ENCODE measurements around the gene COX8A. TPM values are rescaled to one million over a fixed set of nuclear protein-coding genes. Genes with fewer than 3 reads are reported as not detected.
A peak's percentile ranks its signal among the peaks of the same experiment; 100 is the strongest.

COX8A gene
- total RNA-seq, 2 donors from 2014 or later, result 258 to 298 TPM

DNA sequence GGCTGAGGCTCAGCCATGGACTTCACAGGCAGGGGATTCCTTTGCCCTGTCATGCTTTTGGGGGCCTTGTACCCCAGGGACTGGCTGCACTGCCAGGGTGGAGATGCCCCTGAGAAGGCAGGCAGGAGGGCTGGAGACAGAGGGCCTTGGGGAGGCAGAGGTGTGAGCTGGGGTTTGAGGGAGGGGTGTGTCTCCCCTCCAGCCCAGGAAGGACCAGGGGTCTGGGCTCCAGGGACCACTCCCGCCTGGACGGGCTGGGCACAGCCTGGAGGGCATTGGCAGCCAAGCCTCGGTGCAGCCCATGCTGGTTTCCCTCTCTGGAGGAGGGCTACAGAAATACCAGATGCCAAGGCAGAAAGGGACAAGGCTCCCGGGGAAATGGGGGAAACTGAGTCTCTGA is 31.3 kb downstream of the COX8A start:
- WGBS, 2 experiments (ENCODE audit: insufficient coverage in 1 of 2, insufficient read length in 1 of 2), result 91% methylated on average over 4 of the region's 4 CpGs; no CpG with 5 or more reads in 1 of the 2 experiments
- Histone ChIP-seq H3K9ac (ENCODE audit: extremely low read depth, low read length, poor library complexity, severe bottlenecking) (no peak overlapping the region), H3K27me3 (ENCODE audit: control insufficient read depth, insufficient read depth, low read length, poor library complexity, severe bottlenecking) (peaks cover 57% of the 10 kb centered on the region), H3K9me3 (ENCODE audit: control insufficient read depth, low read length) (no peaks in the 10 kb centered on the region), H3K36me3 (ENCODE audit: control insufficient read depth, insufficient read depth, low read length) (no peaks in the 10 kb centered on the region), H3K27ac (ENCODE audit: low read depth, low read length) (no peak overlapping the region), H3K4me3 (ENCODE audit: low read length) (no peak overlapping the region), H3K4me1 (ENCODE audit: control insufficient read depth, insufficient read depth, low read length) (peaks cover 3% of the 10 kb centered on the region)
- H3K4me3 Mint-ChIP-seq, result no peak overlapping the region
- peaks cover 93% of the 10 kb centered on the region for H3K27me3 Mint-ChIP-seq (ENCODE audit: insufficient read depth)
- TF ChIP-seq, protein P1, sequence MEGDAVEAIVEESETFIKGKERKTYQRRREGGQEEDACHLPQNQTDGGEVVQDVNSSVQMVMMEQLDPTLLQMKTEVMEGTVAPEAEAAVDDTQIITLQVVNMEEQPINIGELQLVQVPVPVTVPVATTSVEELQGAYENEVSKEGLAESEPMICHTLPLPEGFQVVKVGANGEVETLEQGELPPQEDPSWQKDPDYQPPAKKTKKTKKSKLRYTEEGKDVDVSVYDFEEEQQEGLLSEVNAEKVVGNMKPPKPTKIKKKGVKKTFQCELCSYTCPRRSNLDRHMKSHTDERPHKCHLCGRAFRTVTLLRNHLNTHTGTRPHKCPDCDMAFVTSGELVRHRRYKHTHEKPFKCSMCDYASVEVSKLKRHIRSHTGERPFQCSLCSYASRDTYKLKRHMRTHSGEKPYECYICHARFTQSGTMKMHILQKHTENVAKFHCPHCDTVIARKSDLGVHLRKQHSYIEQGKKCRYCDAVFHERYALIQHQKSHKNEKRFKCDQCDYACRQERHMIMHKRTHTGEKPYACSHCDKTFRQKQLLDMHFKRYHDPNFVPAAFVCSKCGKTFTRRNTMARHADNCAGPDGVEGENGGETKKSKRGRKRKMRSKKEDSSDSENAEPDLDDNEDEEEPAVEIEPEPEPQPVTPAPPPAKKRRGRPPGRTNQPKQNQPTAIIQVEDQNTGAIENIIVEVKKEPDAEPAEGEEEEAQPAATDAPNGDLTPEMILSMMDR (conservative IDR thresholded peaks at IDR 0.05), result no peak
- no peaks in the 10 kb centered on the region for H3K36me3 Mint-ChIP-seq (ENCODE audit: low read depth)
- H3K4me1 Mint-ChIP-seq, result peaks cover 14% of the 10 kb centered on the region
- H3K9me3 Mint-ChIP-seq, result peaks cover 6% of the 10 kb centered on the region
- H3K27ac Mint-ChIP-seq, result no peak overlapping the region
- DNase-seq, result no peak

DNA sequence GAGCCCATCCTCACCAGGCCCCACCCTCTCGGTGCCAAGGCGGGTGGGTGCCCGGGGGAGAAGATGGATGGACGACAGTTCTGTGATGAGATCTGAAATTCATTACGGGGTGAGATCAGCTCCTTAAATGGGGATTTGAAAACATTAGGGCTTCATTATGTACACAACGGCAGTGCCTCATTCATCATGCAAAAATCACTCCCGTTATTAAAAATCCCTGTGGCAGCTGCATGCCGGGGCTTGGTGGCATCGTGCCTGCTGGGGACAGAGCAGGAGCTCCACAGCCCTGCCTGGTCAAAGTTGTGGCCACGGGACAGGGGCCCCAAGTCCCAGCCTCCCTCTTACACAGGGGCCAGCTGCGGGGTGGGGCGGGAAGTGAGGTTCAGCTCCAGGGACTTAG is 32.0 kb downstream of the COX8A start:
- Mint-ChIP-seq H3K27ac (no peak overlapping the region), H3K36me3 (ENCODE audit: low read depth) (no peaks in the 10 kb centered on the region), H3K4me3 (no peak overlapping the region), H3K9me3 (peaks cover 9% of the 10 kb centered on the region), H3K4me1 (peaks cover 14% of the 10 kb centered on the region), H3K27me3 (ENCODE audit: insufficient read depth) (peaks cover 89% of the 10 kb centered on the region)
- H3K9ac ChIP-seq (ENCODE audit: extremely low read depth, low read length, poor library complexity, severe bottlenecking), result no peak overlapping the region
- TF ChIP-seq, protein P1 (conservative IDR thresholded peaks at IDR 0.05), result no peak
- H3K4me1 ChIP-seq (ENCODE audit: control insufficient read depth, insufficient read depth, low read length), result peaks cover 3% of the 10 kb centered on the region
- H3K27ac ChIP-seq (ENCODE audit: low read depth, low read length), result no peak overlapping the region
- no peaks in the 10 kb centered on the region for H3K9me3 ChIP-seq (ENCODE audit: control insufficient read depth, low read length)
- peaks cover 50% of the 10 kb centered on the region for H3K27me3 ChIP-seq (ENCODE audit: control insufficient read depth, insufficient read depth, low read length, poor library complexity, severe bottlenecking)
- DNase-seq, result no peak
- H3K36me3 ChIP-seq (ENCODE audit: control insufficient read depth, insufficient read depth, low read length), result no peaks in the 10 kb centered on the region
- H3K4me3 ChIP-seq (ENCODE audit: low read length), result no peak overlapping the region
- 86 to 91% methylated on average over 9 to 12 of the region's 12 CpGs for WGBS, 2 experiments (ENCODE audit: insufficient coverage in 1 of 2, insufficient read length in 1 of 2)

DNA sequence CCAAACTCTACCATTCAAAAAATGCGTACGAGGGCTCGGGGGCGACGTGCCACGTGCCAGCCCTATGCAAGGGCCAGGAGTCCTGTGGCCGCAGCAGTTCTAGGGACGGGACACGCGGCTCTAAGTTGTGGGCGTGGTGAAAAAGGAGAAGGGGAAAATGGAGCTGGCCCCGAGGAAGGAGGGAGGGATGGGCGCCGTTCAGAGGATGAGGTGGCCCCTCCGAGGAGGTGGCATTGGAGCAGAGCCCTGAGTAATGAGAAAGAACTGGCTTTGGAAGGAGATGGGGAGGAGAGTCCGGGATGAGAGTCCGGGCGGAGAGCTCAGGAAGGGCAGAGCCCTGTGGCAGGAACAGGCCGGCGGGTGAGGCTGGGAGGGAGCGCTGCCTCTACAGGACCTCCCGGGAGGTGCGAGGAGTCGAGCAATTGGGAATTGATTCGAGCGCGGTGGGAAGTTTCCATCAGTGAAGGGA is 32.8 kb downstream of the COX8A start:
- no peaks in the 10 kb centered on the region for H3K9me3 ChIP-seq (ENCODE audit: control insufficient read depth, low read length)
- TF ChIP-seq, protein P1 (conservative IDR thresholded peaks at IDR 0.05), result no peak
- peaks cover 44% of the 10 kb centered on the region for H3K27me3 ChIP-seq (ENCODE audit: control insufficient read depth, insufficient read depth, low read length, poor library complexity, severe bottlenecking)
- Mint-ChIP-seq H3K9me3 (peaks cover 12% of the 10 kb centered on the region), H3K4me1 (peaks cover 14% of the 10 kb centered on the region), H3K27me3 (ENCODE audit: insufficient read depth) (peaks cover 89% of the 10 kb centered on the region), H3K36me3 (ENCODE audit: low read depth) (no peaks in the 10 kb centered on the region), H3K4me3 (peak overlapping the region; percentile 41), H3K27ac (peak overlapping the region; percentile 28)
- peak; percentile 79 for DNase-seq
- no peaks in the 10 kb centered on the region for H3K36me3 ChIP-seq (ENCODE audit: control insufficient read depth, insufficient read depth, low read length)
- peaks cover 3% of the 10 kb centered on the region for H3K4me1 ChIP-seq (ENCODE audit: control insufficient read depth, insufficient read depth, low read length)
- no peak overlapping the region for H3K9ac ChIP-seq (ENCODE audit: extremely low read depth, low read length, poor library complexity, severe bottlenecking)
- WGBS, 2 experiments (ENCODE audit: insufficient coverage in 1 of 2, insufficient read length in 1 of 2), result 5 to 7% methylated on average over 17 to 27 of the region's 27 CpGs
- H3K27ac ChIP-seq (ENCODE audit: low read depth, low read length), result no peak overlapping the region
- H3K4me3 ChIP-seq (ENCODE audit: low read length), result peak overlapping the region; percentile 58

Data from endodermal cell (in vitro differentiated cells).